GM19240 (cell line): ENCODE data around the gene PARD3B.

ENCODE experiments used
- DNase-seq: peaks from one replicate; pipeline ENCODE4 v3.0.0; 2011; ENCODE audit warnings: low spot score; ENCODE audit not compliant: insufficient read length

Gene PARD3B

GRCh38 chr2:204705243-204705932 is 160.1 kb downstream of the PARD3B start:
- DNase-seq, result no peak

GRCh38 chr2:204706939-204707338 is 161.7 kb downstream of the PARD3B start:
- no peak for DNase-seq

GRCh38 chr2:204713211-204713610 is 167.9 kb downstream of the PARD3B start:
- DNase-seq, result no peak

- no peak for DNase-seq
Measured at GRCh38 chr2:204715361-204715760, 170.1 kb downstream of the PARD3B start.

GRCh38 chr2:204717591-204717990 is 172.3 kb downstream of the PARD3B start:
- no peak for DNase-seq

- no peak for DNase-seq
Measured at GRCh38 chr2:204718607-204719006, 173.3 kb downstream of the PARD3B start.

GRCh38 chr2:204720874-204721273 is 175.6 kb downstream of the PARD3B start:
- DNase-seq, result no peak

- no peak for DNase-seq
Measured at GRCh38 chr2:204722207-204722606, 176.9 kb downstream of the PARD3B start.

- no peak for DNase-seq
Measured at GRCh38 chr2:204722691-204723090, 177.4 kb downstream of the PARD3B start.

- no peak for DNase-seq
Measured at GRCh38 chr2:204725693-204726360, 180.6 kb downstream of the PARD3B start.

- DNase-seq, result no peak
Measured at GRCh38 chr2:204726831-204727230, 181.6 kb downstream of the PARD3B start.

- no peak for DNase-seq
Measured at GRCh38 chr2:204727368-204727767, 182.1 kb downstream of the PARD3B start.

GRCh38 chr2:204730603-204731002 is 185.3 kb downstream of the PARD3B start:
- no peak for DNase-seq

GRCh38 chr2:204732019-204732418 is 186.7 kb downstream of the PARD3B start:
- DNase-seq, result no peak

- no peak for DNase-seq
Measured at GRCh38 chr2:204737296-204737695, 192.0 kb downstream of the PARD3B start.

GRCh38 chr2:204738721-204739120 is 193.4 kb downstream of the PARD3B start:
- DNase-seq, result no peak

- no peak for DNase-seq
Measured at GRCh38 chr2:204743393-204743960, 198.2 kb downstream of the PARD3B start.

GRCh38 chr2:204744506-204744905 is 199.2 kb downstream of the PARD3B start:
- DNase-seq, result no peak

- no peak for DNase-seq
Measured at GRCh38 chr2:204748286-204748685, 203.0 kb downstream of the PARD3B start.

- no peak for DNase-seq
Measured at GRCh38 chr2:204749319-204749718, 204.0 kb downstream of the PARD3B start.

- DNase-seq, result no peak
Measured at GRCh38 chr2:204750389-204750788, 205.1 kb downstream of the PARD3B start.

- DNase-seq, result no peak
Measured at GRCh38 chr2:204751472-204751871, 206.2 kb downstream of the PARD3B start.

GRCh38 chr2:204753841-204754240 is 208.6 kb downstream of the PARD3B start:
- no peak for DNase-seq
